ENCODE results near the gene GAL3ST3. TPM values are rescaled to one million over a fixed set of nuclear protein-coding genes. Genes with fewer than 3 reads are reported as not detected.

The GAL3ST3 gene
- total and polyA plus RNA-seq, 2 of the 8 experiments (the other 6 are each of a cell fraction or from before 2014, with no cell fraction given) = 21.1 to 21.4 TPM

- TF ChIP-seq CBX8 (IDR thresholded peaks at IDR 0.05; ENCODE audit: borderline replicate concordance, low read depth, low read length) (no peak), RNF2 (IDR thresholded peaks at IDR 0.05; ENCODE audit: borderline replicate concordance, low read depth, low read length, missing control alignments, poor library complexity, severe bottlenecking) (no peak), GTF2F1 (IDR thresholded peaks at IDR 0.05; ENCODE audit: borderline replicate concordance, low read depth, low read length) (no peak), YY1 (IDR thresholded peaks at IDR 0.05; ENCODE audit: low read depth, low read length) (no peak), MAX (IDR thresholded peaks at IDR 0.05) (no peak)
These were observed 51.7 kb downstream of the GAL3ST3 start (continued) for GRCh38 chr11:65997286-65997685.

Data from H1 (cell line).